ENCODE data around the gene FLT3LG. TPM values are rescaled to one million over a fixed set of nuclear protein-coding genes. Genes with fewer than 3 reads are reported as not detected.

Gene FLT3LG
- total and polyA plus RNA-seq, 9 of the 15 experiments (the other 6 are each of a cell fraction or from before 2014, with no cell fraction given) = 0.31 to 6.4 (median 1.1) TPM

DNA sequence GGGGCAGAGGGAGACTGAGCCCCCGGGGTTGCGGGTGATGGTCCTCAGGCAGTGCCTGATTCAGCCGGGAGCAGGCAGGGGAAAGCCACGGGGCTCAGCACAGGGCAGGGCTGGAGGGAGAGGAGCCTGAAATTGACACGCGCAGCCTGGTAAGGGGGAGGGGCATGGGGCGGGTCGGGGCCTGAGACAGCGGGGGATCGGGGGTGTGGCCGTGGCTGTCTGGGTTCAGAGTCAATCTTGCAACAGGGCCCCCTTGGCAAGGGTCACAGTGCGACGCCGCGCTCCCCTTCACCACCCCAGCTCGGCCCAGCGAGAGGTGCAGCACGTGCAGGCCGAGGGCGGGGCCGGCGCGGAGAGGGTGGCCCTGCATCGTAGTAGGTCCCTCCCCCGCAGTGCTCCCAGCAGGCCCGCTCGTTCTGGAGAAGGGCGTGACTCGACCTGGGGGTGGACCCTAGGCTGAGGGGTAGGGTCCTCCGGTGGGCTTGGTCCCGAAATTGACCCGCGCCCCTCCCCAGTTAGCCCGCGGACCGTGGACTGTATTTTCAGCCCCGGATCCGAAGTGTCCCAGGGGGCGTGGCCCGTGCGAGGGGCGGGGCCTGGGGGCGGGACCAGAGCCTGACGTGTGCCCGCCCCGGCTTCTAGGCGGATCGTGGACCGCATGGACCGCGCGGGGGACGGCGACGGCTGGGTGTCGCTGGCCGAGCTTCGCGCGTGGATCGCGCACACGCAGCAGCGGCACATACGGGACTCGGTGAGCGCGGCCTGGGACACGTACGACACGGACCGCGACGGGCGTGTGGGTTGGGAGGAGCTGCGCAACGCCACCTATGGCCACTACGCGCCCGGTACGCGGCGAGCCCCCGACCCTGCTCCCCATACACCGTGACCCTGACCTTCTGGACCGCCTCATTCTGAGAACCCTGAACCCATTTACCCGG, 59.8 kb downstream of the FLT3LG start (continued):
- TF ChIP-seq, protein P1, sequence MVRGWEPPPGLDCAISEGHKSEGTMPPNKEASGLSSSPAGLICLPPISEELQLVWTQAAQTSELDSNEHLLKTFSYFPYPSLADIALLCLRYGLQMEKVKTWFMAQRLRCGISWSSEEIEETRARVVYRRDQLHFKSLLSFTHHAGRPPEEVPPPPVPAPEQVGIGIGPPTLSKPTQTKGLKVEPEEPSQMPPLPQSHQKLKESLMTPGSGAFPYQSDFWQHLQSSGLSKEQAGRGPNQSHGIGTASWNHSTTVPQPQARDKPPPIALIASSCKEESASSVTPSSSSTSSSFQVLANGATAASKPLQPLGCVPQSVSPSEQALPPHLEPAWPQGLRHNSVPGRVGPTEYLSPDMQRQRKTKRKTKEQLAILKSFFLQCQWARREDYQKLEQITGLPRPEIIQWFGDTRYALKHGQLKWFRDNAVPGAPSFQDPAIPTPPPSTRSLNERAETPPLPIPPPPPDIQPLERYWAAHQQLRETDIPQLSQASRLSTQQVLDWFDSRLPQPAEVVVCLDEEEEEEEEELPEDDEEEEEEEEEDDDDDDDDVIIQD (CRISPR knock-in tag; IDR thresholded peaks at IDR 0.05) = no peak
- TF ChIP-seq ZNF124 (CRISPR knock-in tag; IDR thresholded peaks at IDR 0.05) (no peak), SAP30 (IDR thresholded peaks at IDR 0.05; ENCODE audit: borderline replicate concordance, insufficient read depth, low read depth, low read length, poor library complexity, severe bottlenecking) (peak; percentile 62), MBD2 (IDR thresholded peaks at IDR 0.05; ENCODE audit: borderline replicate concordance, low read depth) (no peak; the same call in 1 of the 2 replicates), CHD2 (IDR thresholded peaks at IDR 0.05; ENCODE audit: low read depth, low read length) (no peak), DPF2 (IDR thresholded peaks at IDR 0.05) (no peak), ZNF384 (IDR thresholded peaks at IDR 0.05; ENCODE audit: low read depth, low read length) (no peak), SP1 (CRISPR knock-in tag; IDR thresholded peaks at IDR 0.05) (peak; percentile 98), PYGO2 (tag; IDR thresholded peaks at IDR 0.05) (no peak), FOXK2 (conservative IDR thresholded peaks at IDR 0.05 in 1 of 2, IDR thresholded peaks at IDR 0.05 in 1 of 2; ENCODE audit: low read depth in 2 of 2) (0 out of 4 replicates have a peak, but pooled peaks of 1 of the 2 experiments have one; percentile 32), NCOA2 (IDR thresholded peaks at IDR 0.05; ENCODE audit: partially characterized antibody in 2 of 2) (no peak), SMARCA5 (IDR thresholded peaks at IDR 0.05) (no peak), BHLHE40 (IDR thresholded peaks at IDR 0.05; ENCODE audit: low read length) (peak; percentile 99), ELF2 (CRISPR knock-in tag; IDR thresholded peaks at IDR 0.05) (no peak), CXXC5 (CRISPR knock-in tag; IDR thresholded peaks at IDR 0.05) (peak; percentile 86)
- TF ChIP-seq, protein P2, sequence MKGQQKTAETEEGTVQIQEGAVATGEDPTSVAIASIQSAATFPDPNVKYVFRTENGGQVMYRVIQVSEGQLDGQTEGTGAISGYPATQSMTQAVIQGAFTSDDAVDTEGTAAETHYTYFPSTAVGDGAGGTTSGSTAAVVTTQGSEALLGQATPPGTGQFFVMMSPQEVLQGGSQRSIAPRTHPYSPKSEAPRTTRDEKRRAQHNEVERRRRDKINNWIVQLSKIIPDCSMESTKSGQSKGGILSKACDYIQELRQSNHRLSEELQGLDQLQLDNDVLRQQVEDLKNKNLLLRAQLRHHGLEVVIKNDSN (CRISPR knock-in tag; IDR thresholded peaks at IDR 0.05) = peak; percentile 93
- TF ChIP-seq, protein P3, sequence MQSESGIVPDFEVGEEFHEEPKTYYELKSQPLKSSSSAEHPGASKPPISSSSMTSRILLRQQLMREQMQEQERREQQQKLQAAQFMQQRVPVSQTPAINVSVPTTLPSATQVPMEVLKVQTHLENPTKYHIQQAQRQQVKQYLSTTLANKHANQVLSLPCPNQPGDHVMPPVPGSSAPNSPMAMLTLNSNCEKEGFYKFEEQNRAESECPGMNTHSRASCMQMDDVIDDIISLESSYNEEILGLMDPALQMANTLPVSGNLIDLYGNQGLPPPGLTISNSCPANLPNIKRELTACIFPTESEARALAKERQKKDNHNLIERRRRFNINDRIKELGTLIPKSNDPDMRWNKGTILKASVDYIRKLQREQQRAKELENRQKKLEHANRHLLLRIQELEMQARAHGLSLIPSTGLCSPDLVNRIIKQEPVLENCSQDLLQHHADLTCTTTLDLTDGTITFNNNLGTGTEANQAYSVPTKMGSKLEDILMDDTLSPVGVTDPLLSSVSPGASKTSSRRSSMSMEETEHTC (IDR thresholded peaks at IDR 0.05) = 0 out of 2 replicates have a peak, but pooled peaks have one; percentile 13
- TF ChIP-seq, protein P4, sequence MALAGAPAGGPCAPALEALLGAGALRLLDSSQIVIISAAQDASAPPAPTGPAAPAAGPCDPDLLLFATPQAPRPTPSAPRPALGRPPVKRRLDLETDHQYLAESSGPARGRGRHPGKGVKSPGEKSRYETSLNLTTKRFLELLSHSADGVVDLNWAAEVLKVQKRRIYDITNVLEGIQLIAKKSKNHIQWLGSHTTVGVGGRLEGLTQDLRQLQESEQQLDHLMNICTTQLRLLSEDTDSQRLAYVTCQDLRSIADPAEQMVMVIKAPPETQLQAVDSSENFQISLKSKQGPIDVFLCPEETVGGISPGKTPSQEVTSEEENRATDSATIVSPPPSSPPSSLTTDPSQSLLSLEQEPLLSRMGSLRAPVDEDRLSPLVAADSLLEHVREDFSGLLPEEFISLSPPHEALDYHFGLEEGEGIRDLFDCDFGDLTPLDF (CRISPR knock-in tag; IDR thresholded peaks at IDR 0.05) = no peak
- TF ChIP-seq, protein P5, sequence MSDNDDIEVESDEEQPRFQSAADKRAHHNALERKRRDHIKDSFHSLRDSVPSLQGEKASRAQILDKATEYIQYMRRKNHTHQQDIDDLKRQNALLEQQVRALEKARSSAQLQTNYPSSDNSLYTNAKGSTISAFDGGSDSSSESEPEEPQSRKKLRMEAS (CRISPR knock-in tag; IDR thresholded peaks at IDR 0.05) = peak; percentile 95
- TF ChIP-seq, protein P6, sequence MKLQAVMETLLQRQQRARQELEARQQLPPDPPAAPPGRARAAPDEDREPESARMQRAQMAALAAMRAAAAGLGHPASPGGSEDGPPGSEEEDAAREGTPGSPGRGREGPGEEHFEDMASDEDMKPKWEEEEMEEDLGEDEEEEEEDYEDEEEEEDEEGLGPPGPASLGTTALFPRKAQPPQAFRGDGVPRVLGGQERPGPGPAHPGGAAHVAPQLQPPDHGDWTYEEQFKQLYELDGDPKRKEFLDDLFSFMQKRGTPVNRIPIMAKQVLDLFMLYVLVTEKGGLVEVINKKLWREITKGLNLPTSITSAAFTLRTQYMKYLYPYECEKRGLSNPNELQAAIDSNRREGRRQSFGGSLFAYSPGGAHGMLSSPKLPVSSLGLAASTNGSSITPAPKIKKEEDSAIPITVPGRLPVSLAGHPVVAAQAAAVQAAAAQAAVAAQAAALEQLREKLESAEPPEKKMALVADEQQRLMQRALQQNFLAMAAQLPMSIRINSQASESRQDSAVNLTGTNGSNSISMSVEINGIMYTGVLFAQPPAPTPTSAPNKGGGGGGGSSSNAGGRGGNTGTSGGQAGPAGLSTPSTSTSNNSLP (IDR thresholded peaks at IDR 0.05; ENCODE audit: borderline replicate concordance, low read depth, low read length) = no peak
